Astrocyte (in vitro differentiated cells and primary cell): ENCODE data around the gene LRRC27. TPM values are rescaled to one million over a fixed set of nuclear protein-coding genes. Genes with fewer than 3 reads are reported as not detected.

Experiments used
- DNase-seq: peaks from one replicate; pipeline ENCODE4 v3.0.0-alpha.2; 2010; ENCODE audit warnings: low read depth
- FAIRE-seq: peaks from 2 replicates; lab custom pipeline; 2011; peaks lifted over from hg19 to GRCh38; lab: Jason Lieb, UNC
- H2AFZ ChIP-seq: 2 replicates; pipeline ENCODE4 v1.6.0; 2012; ENCODE audit warnings: low read depth, low read length, inconsistent platforms
- H3K27ac ChIP-seq: 2 replicates; pipeline ENCODE4 v1.5.1; 2011; ENCODE audit warnings: low read depth, low read length, inconsistent platforms
- H3K27me3 ChIP-seq: 2 replicates; pipeline ENCODE4 v1.6.0; 2011; ENCODE audit warnings: low read length, inconsistent platforms; ENCODE audit not compliant: insufficient read depth
- H3K36me3 ChIP-seq: 2 replicates; pipeline ENCODE4 v1.5.1; 2011; ENCODE audit warnings: low read length, inconsistent platforms; ENCODE audit not compliant: insufficient read depth
- H3K4me1 ChIP-seq: 2 replicates; pipeline ENCODE4 v1.5.1; 2011; ENCODE audit warnings: low read length, inconsistent platforms; ENCODE audit not compliant: insufficient read depth
- H3K4me2 ChIP-seq: 2 replicates; pipeline ENCODE4 v1.6.0; 2012; ENCODE audit warnings: low read length, inconsistent platforms
- H3K4me3 ChIP-seq: 2 replicates; pipeline ENCODE4 v1.5.1; 2011; ENCODE audit warnings: low read depth, mild to moderate bottlenecking, low read length, inconsistent platforms; ENCODE audit not compliant: insufficient read depth
- H3K79me2 ChIP-seq: 2 replicates; pipeline ENCODE4 v1.6.0; 2012; ENCODE audit warnings: mild to moderate bottlenecking, low read length, inconsistent platforms; ENCODE audit not compliant: insufficient read depth
- H3K9ac ChIP-seq: 2 replicates; pipeline ENCODE4 v1.6.0; 2012; ENCODE audit warnings: mild to moderate bottlenecking, low read length, inconsistent platforms
- H3K9me3 ChIP-seq: 2 replicates; pipeline ENCODE4 v1.5.1; 2012; ENCODE audit warnings: low read depth, mild to moderate bottlenecking, low read length, inconsistent platforms; ENCODE audit not compliant: insufficient read depth
- H4K20me1 ChIP-seq: 2 replicates; pipeline ENCODE4 v1.6.0; 2012; ENCODE audit warnings: low read length, inconsistent platforms; ENCODE audit not compliant: insufficient read depth
- H3K27ac Mint-ChIP-seq: one replicate; pipeline ENCODE4 v1.8.0; 2021; ENCODE audit warnings: mild to moderate bottlenecking, mixed read lengths; ENCODE audit not compliant: unreplicated experiment
- H3K27me3 Mint-ChIP-seq: one replicate; pipeline ENCODE4 v1.8.0; 2021; ENCODE audit warnings: low read depth, mixed read lengths; ENCODE audit not compliant: unreplicated experiment
- H3K36me3 Mint-ChIP-seq: one replicate; pipeline ENCODE4 v1.8.0; 2021; ENCODE audit warnings: low read depth, mixed read lengths; ENCODE audit not compliant: unreplicated experiment
- H3K4me1 Mint-ChIP-seq: one replicate; pipeline ENCODE4 v1.8.0; 2021; ENCODE audit warnings: low read depth, mixed read lengths; ENCODE audit not compliant: unreplicated experiment
- H3K4me3 Mint-ChIP-seq: one replicate; pipeline ENCODE4 v1.8.0; 2021; ENCODE audit warnings: mild to moderate bottlenecking, moderate library complexity, mixed read lengths; ENCODE audit not compliant: unreplicated experiment
- H3K9me3 Mint-ChIP-seq: one replicate; pipeline ENCODE4 v1.8.0; 2021; ENCODE audit warnings: mild to moderate bottlenecking, mixed read lengths; ENCODE audit not compliant: unreplicated experiment
- CTCF ChIP-seq: IDR thresholded peaks from 2 replicates; pipeline ENCODE4 v1.5.1; 2011; ENCODE audit warnings: low read depth, mild to moderate bottlenecking, inconsistent platforms, low read length, moderate library complexity; ENCODE audit not compliant: insufficient read depth
- EZH2 ChIP-seq: IDR thresholded peaks from 2 replicates; pipeline ENCODE4 v1.6.1; 2012; ENCODE audit warnings: mild to moderate bottlenecking, low read length, inconsistent platforms; ENCODE audit not compliant: insufficient read depth
- total RNA-seq: library from RNA; stranded (reverse); gene quantifications from 2 replicates; pipeline ENCODE4 v1.2.1, GENCODE V29; 2021

Gene LRRC27
- total RNA-seq, 1 donor from 2014 or later = 8.0 TPM

DNA sequence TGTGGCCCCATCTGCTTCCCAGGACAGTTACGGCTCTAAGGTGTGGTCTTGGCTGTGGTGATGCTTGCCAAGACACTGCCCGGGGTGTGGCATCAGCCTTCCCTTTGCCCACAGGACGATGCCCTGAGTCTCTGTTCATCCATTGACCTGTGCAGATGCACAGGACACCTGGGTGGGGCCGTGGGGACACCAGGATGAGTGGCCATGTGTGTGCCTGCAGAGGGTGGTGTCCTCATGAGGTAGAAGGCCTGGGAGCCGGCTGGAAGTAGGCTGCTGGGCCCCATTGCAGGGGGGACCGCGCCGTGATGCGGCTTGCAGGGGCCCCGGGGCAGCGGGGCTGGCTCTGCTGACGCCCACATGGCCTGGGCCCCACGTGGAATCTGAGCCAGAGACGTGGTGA, 42.6 kb downstream of the LRRC27 start:
- Mint-ChIP-seq H3K27ac (no peak overlapping the region), H3K9me3 (no peaks in the 10 kb centered on the region), H3K36me3 (peaks cover 6% of the 10 kb centered on the region), H3K4me1 (no peaks in the 10 kb centered on the region), H3K4me3 (no peak overlapping the region), H3K27me3 (peaks cover 19% of the 10 kb centered on the region)
- no peak overlapping the region for H2AFZ ChIP-seq
- H4K20me1 ChIP-seq = no peaks in the 10 kb centered on the region
- no peak overlapping the region for H3K9ac ChIP-seq
- H3K4me3 ChIP-seq = no peak overlapping the region
- TF ChIP-seq CTCF (no peak), EZH2 (no peak)
- H3K9me3 ChIP-seq = no peaks in the 10 kb centered on the region
- no peaks in the 10 kb centered on the region for H3K79me2 ChIP-seq
- H3K36me3 ChIP-seq = no peaks in the 10 kb centered on the region
- DNase-seq = no peak
- H3K27ac ChIP-seq = no peak overlapping the region
- H3K27me3 ChIP-seq = no peaks in the 10 kb centered on the region
- FAIRE-seq = no peak
- no peaks in the 10 kb centered on the region for H3K4me1 ChIP-seq
- H3K4me2 ChIP-seq = no peak overlapping the region

GRCh38 chr10:132375116-132375794, 43.3 kb downstream of the LRRC27 start:
- FAIRE-seq (no peak), DNase-seq (no peak)
- Histone ChIP-seq H2AFZ (no peak overlapping the region), H3K27me3 (no peaks in the 10 kb centered on the region), H3K9me3 (no peaks in the 10 kb centered on the region), H3K36me3 (no peaks in the 10 kb centered on the region), H3K27ac (no peak overlapping the region), H3K4me3 (no peak overlapping the region), H3K79me2 (no peaks in the 10 kb centered on the region), H3K4me2 (no peak overlapping the region), H3K9ac (no peak overlapping the region), H3K4me1 (no peaks in the 10 kb centered on the region), H4K20me1 (no peaks in the 10 kb centered on the region)
- no peaks in the 10 kb centered on the region for H3K4me1 Mint-ChIP-seq
- TF ChIP-seq CTCF (no peak), EZH2 (no peak)
- H3K4me3 Mint-ChIP-seq = no peak overlapping the region
- no peak overlapping the region for H3K27ac Mint-ChIP-seq
- H3K27me3 Mint-ChIP-seq = peaks cover 19% of the 10 kb centered on the region
- no peaks in the 10 kb centered on the region for H3K9me3 Mint-ChIP-seq
- peaks cover 6% of the 10 kb centered on the region for H3K36me3 Mint-ChIP-seq

DNA sequence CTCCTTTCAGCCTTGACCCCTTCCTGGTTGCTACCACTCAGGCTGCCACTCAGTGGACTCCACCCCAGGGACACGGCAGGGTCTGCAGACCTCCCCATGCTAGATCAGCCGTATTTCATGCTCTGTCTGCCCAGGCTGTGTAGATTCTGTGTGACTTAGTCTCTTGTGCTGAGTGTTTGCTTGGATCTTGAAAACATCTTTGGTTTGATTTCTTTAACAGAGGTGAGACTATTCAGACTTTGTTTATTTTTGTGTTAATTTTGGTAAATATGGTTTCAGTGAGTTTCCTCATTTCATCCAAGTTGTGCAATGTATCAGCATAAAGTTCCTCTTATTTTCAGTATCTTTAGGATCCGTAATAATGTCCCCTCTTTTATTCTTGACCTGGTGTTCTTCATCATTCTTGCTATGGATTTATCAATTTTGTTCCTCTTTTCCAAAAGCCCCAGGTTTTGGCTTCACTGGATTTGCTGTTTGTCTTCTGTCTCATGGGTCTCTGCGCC, 43.9 kb downstream of the LRRC27 start:
- Histone ChIP-seq H3K9me3 (no peaks in the 10 kb centered on the region), H3K36me3 (no peaks in the 10 kb centered on the region), H3K79me2 (no peaks in the 10 kb centered on the region), H3K27ac (no peak overlapping the region), H4K20me1 (no peaks in the 10 kb centered on the region), H3K4me1 (no peaks in the 10 kb centered on the region), H3K4me3 (no peak overlapping the region), H2AFZ (no peak overlapping the region), H3K27me3 (no peaks in the 10 kb centered on the region), H3K9ac (no peak overlapping the region), H3K4me2 (no peak overlapping the region)
- Mint-ChIP-seq H3K9me3 (no peaks in the 10 kb centered on the region), H3K4me3 (no peak overlapping the region), H3K4me1 (no peaks in the 10 kb centered on the region), H3K27me3 (peaks cover 17% of the 10 kb centered on the region), H3K36me3 (peaks cover 4% of the 10 kb centered on the region), H3K27ac (no peak overlapping the region)
- DNase-seq (no peak), FAIRE-seq (no peak)
- TF ChIP-seq EZH2 (no peak), CTCF (no peak)
